Measurements from ENCODE around the gene GPR132. TPM values are rescaled to one million over a fixed set of nuclear protein-coding genes. Genes with fewer than 3 reads are reported as not detected.
A peak's percentile ranks its signal among the peaks of the same experiment; 100 is the strongest.

GPR132 gene
- total and polyA plus RNA-seq, 2 of the 13 experiments (the other 11 are each of a cell fraction or from before 2014, with no cell fraction given): not detected

- TF ChIP-seq ZBTB40 (IDR thresholded peaks at IDR 0.05) (no peak), ZBTB40 (CRISPR knock-in tag; IDR thresholded peaks at IDR 0.05) (no peak), ZNF441 (CRISPR knock-in tag; IDR thresholded peaks at IDR 0.05; ENCODE audit: borderline replicate concordance) (no peak), YEATS4 (CRISPR knock-in tag; IDR thresholded peaks at IDR 0.05; ENCODE audit: borderline replicate concordance) (no peak; the same call in 1 of the 2 replicates), ZNF101 (CRISPR knock-in tag; IDR thresholded peaks at IDR 0.05; ENCODE audit: borderline replicate concordance, low read depth) (no peak), ZNF709 (CRISPR knock-in tag; IDR thresholded peaks at IDR 0.05) (no peak), THAP9 (CRISPR knock-in tag; IDR thresholded peaks at IDR 0.05; ENCODE audit: borderline replicate concordance) (peak; percentile 70; the same call in 1 of the 2 replicates), JUNB (CRISPR knock-in tag; IDR thresholded peaks at IDR 0.05; ENCODE audit: borderline replicate concordance) (no peak), CCDC6 (CRISPR knock-in tag; IDR thresholded peaks at IDR 0.05) (no peak), JARID2 (CRISPR knock-in tag; IDR thresholded peaks at IDR 0.05; ENCODE audit: insufficient replicate concordance) (no peak), SAP130 (CRISPR knock-in tag; IDR thresholded peaks at IDR 0.05; ENCODE audit: low read depth) (peak; percentile 38; the same call in 1 of the 2 replicates), E2F5 (CRISPR knock-in tag; conservative IDR thresholded peaks at IDR 0.05) (no peak), ZNF790 (CRISPR knock-in tag; IDR thresholded peaks at IDR 0.05; ENCODE audit: borderline replicate concordance) (no peak), ARID2 (CRISPR knock-in tag; IDR thresholded peaks at IDR 0.05; ENCODE audit: borderline replicate concordance) (no peak)
Observed at GRCh38 chr14:105021656-105022275, 43.5 kb downstream of the GPR132 start (continued).

All from HepG2 (cell line).